Sigmoid colon (tissue), 4 donors: ENCODE measurements around the gene SLC6A8.

Experiments
- CTCF ChIP-seq, 4 experiments: fragments of 450-650 bp in 3 of 4; fragments of 200-600 bp in 1 of 4; IDR thresholded peaks; one replicate each; pipeline ENCODE4 v1.5.1; 2016 to 2019; ENCODE audit warnings: antibody characterized with exemption in 4 of 4, mild to moderate bottlenecking in 3 of 4, moderate library complexity in 2 of 4
- POLR2A ChIP-seq, 2 donors: fragments of 450-650 bp; IDR thresholded peaks; one replicate each; pipeline ENCODE4 v1.6.1; 2016; ENCODE audit warnings: antibody characterized with exemption in 2 of 2, mild to moderate bottlenecking in 2 of 2, moderate library complexity in 2 of 2
- POLR2AphosphoS5 ChIP-seq, 4 donors: sonication (generic); formaldehyde crosslinking; IDR thresholded peaks; one replicate each; pipeline ENCODE4 v1.6.1; 2017; ENCODE audit warnings: antibody characterized with exemption in 4 of 4

- TF ChIP-seq CTCF (IDR thresholded peaks at IDR 0.05) (no peak), POLR2AphosphoS5 (IDR thresholded peaks at IDR 0.05) (no peak), POLR2A (IDR thresholded peaks at IDR 0.05) (no peak)
Measured at GRCh38 chrX:153702336-153703035, 14.8 kb downstream of the SLC6A8 start.
